Spleen (tissue), 11 donors: ENCODE measurements around the gene FKBP8. TPM values are rescaled to one million over a fixed set of nuclear protein-coding genes. Genes with fewer than 3 reads are reported as not detected.

Source experiments
- DNase-seq: peaks from one replicate; pipeline ENCODE4 v3.0.0-alpha.2; 2020
- H3K27ac ChIP-seq, 8 donors: fragments of 200-600 bp; sonication (generic) in 7 of 8; 1 replicate in 4 of 8; 2 replicates in 4 of 8; pipeline versions ENCODE4 v1.5.0 to v1.8.0; 2016 to 2021; ENCODE audit warnings: inconsistent platforms in 4 of 8, mild to moderate bottlenecking in 4 of 8, moderate library complexity in 1 of 8
- H3K27me3 ChIP-seq, 7 donors: fragments of 200-600 bp; sonication (generic) in 6 of 7; replicated peaks in 1 of 7; 1 replicate in 4 of 7; 2 replicates in 3 of 7; pipeline versions ENCODE4 v1.5.0 to v1.8.0; 2016 to 2021; ENCODE audit warnings: inconsistent platforms in 3 of 7, mild to moderate bottlenecking in 1 of 7
- H3K36me3 ChIP-seq, 6 donors: fragments of 200-600 bp; sonication (generic) in 5 of 6; 1 replicate in 4 of 6; 2 replicates in 2 of 6; pipeline versions ENCODE4 v1.5.0 to v1.8.0; 2016 to 2021; ENCODE audit warnings: inconsistent platforms in 2 of 6
- H3K4me1 ChIP-seq, 6 donors: fragments of 200-600 bp; sonication (generic) in 5 of 6; 1 replicate in 3 of 6; 2 replicates in 3 of 6; pipeline versions ENCODE4 v1.5.0 to v1.8.0; 2016 to 2021; ENCODE audit warnings: inconsistent platforms in 3 of 6
- H3K4me3 ChIP-seq, 8 donors: fragments of 200-600 bp; sonication (generic) in 7 of 8; 1 replicate in 4 of 8; 2 replicates in 4 of 8; pipeline versions ENCODE4 v1.5.0 to v1.8.0; 2016 to 2021; ENCODE audit warnings: inconsistent platforms in 4 of 8, mild to moderate bottlenecking in 4 of 8, moderate library complexity in 2 of 8
- H3K9me3 ChIP-seq, 8 donors: fragments of 200-600 bp; sonication (generic) in 7 of 8; 1 replicate in 4 of 8; 2 replicates in 4 of 8; pipeline versions ENCODE4 v1.5.0 to v1.8.0; 2016 to 2021; ENCODE audit warnings: inconsistent platforms in 4 of 8
- CTCF ChIP-seq, 11 experiments: fragments of 200-600 bp in 7 of 11; fragments of 450-650 bp in 4 of 11; sonication (generic) in 4 of 11; IDR thresholded peaks in 8 of 11; conservative IDR thresholded peaks in 3 of 11; 1 replicate in 7 of 11; 2 replicates in 4 of 11; pipeline versions ENCODE4 v1.4.0 to v1.8.0; 2016 to 2021; ENCODE audit warnings: antibody characterized with exemption in 11 of 11, inconsistent platforms in 4 of 11, mild to moderate bottlenecking in 1 of 11
- POLR2A ChIP-seq, 3 donors: fragments of 450-650 bp; IDR thresholded peaks; one replicate each; pipeline ENCODE4 v1.5.1; 2017; ENCODE audit warnings: antibody characterized with exemption in 3 of 3, mild to moderate bottlenecking in 1 of 3
- POLR2AphosphoS5 ChIP-seq, 3 donors: sonication (generic); formaldehyde crosslinking; IDR thresholded peaks; one replicate each; pipeline ENCODE4 v1.5.1; 2017; ENCODE audit warnings: antibody characterized with exemption in 3 of 3
- WGBS, 5 donors: extraction: QIAGEN DNeasy Blood & Tissue Kit in 3 of 5; methylation state at CpG; one replicate each; pipeline versions ENCODE4 v1.1.5 to v1.1.7; 2013 to 2018; 5-methylcytosine and 5-hydroxymethylcytosine counted together
- intact Hi-C: fragments of 100-400 bp; cut with DNase I; formaldehyde crosslinking; loops from one replicate; pipeline ENCODE4 v1.15.0; 2023; ENCODE audit warnings: low total_unique reads
- polyA plus RNA-seq, 3 donors: library from polyadenylated mRNA; stranded (reverse); fragments of 200-250 nt; gene quantifications; one replicate each; pipeline ENCODE4 v1.2.1, GENCODE V29; 2013
- total RNA-seq, 7 donors: library from RNA; depleted of rRNA in 3 of 7; stranded (reverse); fragments of >200 nt in 3 of 7; fragmentation: NEBNext Ultra II Directional in 4 of 7; extraction: Animal tissue kit (Norgen Biotek cat#: 25700) in 4 of 7; gene quantifications; one replicate each; pipeline versions ENCODE4 v1.1.0 to v1.2.1, GENCODE V29; 2016 to 2021
- donor health status: healthy with polysubstance abuse.
- donor health status: DM: no; HTN: no; CAD: no; lungs with moderate emphysema.
- donor health status: DM: no; HTN: no; CAD: no.
- donor health status: Bipolar disorder and iron deficiency.
- donor health status: healthy.
- donor health status: DM: no; HTN: no; CAD: no.
- donor health status: DM: yes; HTN: yes; CAD: no.

FKBP8 gene
- total and polyA plus RNA-seq, 10 donors = 131 to 309 (median 202) TPM

- no peak for DNase-seq
- H3K27ac ChIP-seq = peak overlapping the region in 4 of 8 donors; percentile 67 to 89 (median 87)
- H3K9me3 ChIP-seq = no peaks in the 10 kb centered on the region
- intact Hi-C loops = no loop called here
- no peak overlapping the region for H3K4me3 ChIP-seq
- TF ChIP-seq CTCF (IDR thresholded peaks at IDR 0.05 in 8 of 11, conservative IDR thresholded peaks at IDR 0.05 in 3 of 11) = no peak
- TF ChIP-seq POLR2A (IDR thresholded peaks at IDR 0.05) = no peak
- TF ChIP-seq POLR2AphosphoS5 (IDR thresholded peaks at IDR 0.05) = no peak
- 82 to 91% (median 84%) methylated on average over 15 of the region's 15 CpGs for WGBS, 5 donors
- H3K4me1 ChIP-seq = peaks cover 49 to 100% (median 91%) of the 10 kb centered on the region in 6 donors
- H3K36me3 ChIP-seq = peaks cover 0 to 4% (median 0%) of the 10 kb centered on the region in 6 donors
- H3K27me3 ChIP-seq = no peaks in the 10 kb centered on the region
Measured at GRCh38 chr19:18491995-18492953, 51.1 kb downstream of the FKBP8 start.

DNA sequence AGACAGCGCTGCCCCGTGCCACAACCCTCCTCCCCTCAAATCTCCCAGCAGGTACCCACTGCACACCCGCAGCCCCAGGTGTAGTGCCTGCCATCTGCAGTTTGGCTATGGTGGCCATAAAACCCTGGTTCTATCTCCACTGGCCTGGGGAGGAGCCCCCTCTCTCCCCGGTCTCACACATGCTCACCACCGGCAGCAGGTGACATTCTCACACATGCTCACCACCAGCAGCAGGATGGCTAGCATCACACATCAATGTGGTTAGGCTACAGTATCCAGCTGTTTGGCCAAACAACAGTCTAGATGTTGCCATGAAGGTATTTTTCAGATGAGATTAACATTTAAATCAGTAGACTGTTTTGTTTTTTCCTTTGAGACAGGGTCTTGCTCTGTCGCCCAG, 52.6 kb downstream of the FKBP8 start:
- intact Hi-C loops = no loop called here
- no peaks in the 10 kb centered on the region for H3K27me3 ChIP-seq
- 86 to 98% (median 94%) methylated on average over 4 to 6 of the region's 6 CpGs for WGBS, 5 donors
- no peaks in the 10 kb centered on the region for H3K9me3 ChIP-seq
- peaks cover 0 to 4% (median 0%) of the 10 kb centered on the region in 6 donors for H3K36me3 ChIP-seq
- TF ChIP-seq POLR2AphosphoS5 (IDR thresholded peaks at IDR 0.05) = peak in 1 of 3 donors; percentile 31
- TF ChIP-seq POLR2A (IDR thresholded peaks at IDR 0.05) = no peak
- peak overlapping the region in 1 of 8 donors; percentile 11 for H3K27ac ChIP-seq
- DNase-seq = no peak
- no peak overlapping the region for H3K4me3 ChIP-seq
- H3K4me1 ChIP-seq = peaks cover 44 to 100% (median 91%) of the 10 kb centered on the region in 6 donors

- Histone ChIP-seq H3K36me3 (peaks cover 0 to 4% (median 0%) of the 10 kb centered on the region in 6 donors), H3K9me3 (no peaks in the 10 kb centered on the region), H3K27ac (no peak overlapping the region), H3K4me3 (no peak overlapping the region), H3K27me3 (no peaks in the 10 kb centered on the region), H3K4me1 (peaks cover 35 to 100% (median 91%) of the 10 kb centered on the region in 6 donors)
- intact Hi-C loops = no loop called here
- TF ChIP-seq CTCF (IDR thresholded peaks at IDR 0.05 in 8 of 11, conservative IDR thresholded peaks at IDR 0.05 in 3 of 11) (no peak), POLR2A (IDR thresholded peaks at IDR 0.05) (no peak), POLR2AphosphoS5 (IDR thresholded peaks at IDR 0.05) (no peak)
- no peak for DNase-seq
- 90 to 95% (median 93%) methylated on average over 10 to 14 of the region's 14 CpGs for WGBS, 5 donors
Measured at GRCh38 chr19:18489627-18490184, 53.7 kb downstream of the FKBP8 start.

DNA sequence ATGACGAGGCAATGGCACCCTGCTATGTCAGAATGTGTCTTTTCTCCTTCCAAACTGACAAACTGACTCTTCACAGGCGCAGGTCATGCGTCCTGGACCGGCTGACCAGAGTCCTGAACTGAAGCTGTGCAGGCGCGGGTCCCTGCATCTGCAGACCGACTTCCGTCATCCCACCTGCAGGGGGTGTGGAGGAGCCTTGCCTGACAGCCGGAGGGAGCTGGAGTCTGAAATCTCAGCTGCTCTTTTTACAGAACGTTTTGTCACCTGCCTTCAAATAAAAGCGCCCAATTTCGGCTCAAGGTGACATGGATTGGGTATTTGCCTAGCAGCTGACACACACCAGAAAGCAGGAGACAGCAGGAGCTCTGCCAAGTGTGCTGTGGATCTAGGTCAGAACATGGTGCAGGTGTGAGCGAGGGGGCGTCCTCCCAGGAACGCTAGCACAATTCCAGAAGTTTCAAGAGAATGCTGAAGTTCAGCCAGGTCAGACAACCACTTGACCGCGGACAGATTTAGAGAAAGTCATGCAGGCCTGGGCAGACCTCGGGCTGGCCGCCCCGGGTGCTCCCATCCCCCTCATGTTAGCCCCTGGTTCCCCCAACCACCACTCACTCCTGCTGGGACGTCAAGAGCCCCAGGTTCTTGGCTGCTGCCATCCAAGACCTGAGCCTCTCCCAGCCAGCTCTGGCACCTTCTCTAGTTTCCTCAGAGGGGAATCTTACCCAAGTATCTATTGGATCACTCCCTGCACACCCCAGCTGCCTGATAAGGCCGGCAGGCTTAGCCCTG, 54.3 kb downstream of the FKBP8 start:
- Histone ChIP-seq H3K36me3 (peaks cover 0 to 4% (median 0%) of the 10 kb centered on the region in 6 donors), H3K9me3 (no peaks in the 10 kb centered on the region), H3K4me3 (no peak overlapping the region), H3K27me3 (no peaks in the 10 kb centered on the region), H3K27ac (peak overlapping the region in 1 of 8 donors; percentile 5), H3K4me1 (peaks cover 31 to 100% (median 91%) of the 10 kb centered on the region in 6 donors)
- intact Hi-C loops = no loop called here
- 73 to 83% (median 78%) methylated on average over 22 of the region's 22 CpGs for WGBS, 5 donors
- DNase-seq = peak; percentile 64
- no peak for TF ChIP-seq POLR2A (IDR thresholded peaks at IDR 0.05)
- TF ChIP-seq CTCF (IDR thresholded peaks at IDR 0.05 in 8 of 11, conservative IDR thresholded peaks at IDR 0.05 in 3 of 11) = peak in 1 of 11 experiments; percentile 5
- TF ChIP-seq POLR2AphosphoS5 (IDR thresholded peaks at IDR 0.05) = no peak
